Type B pancreatic cell (in vitro differentiated cells): ENCODE measurements around the gene COL8A2. TPM values are rescaled to one million over a fixed set of nuclear protein-coding genes. Genes with fewer than 3 reads are reported as not detected.

Experiments
- DNase-seq: peaks from one replicate; pipeline ENCODE4 v3.0.0; 2021; ENCODE audit warnings: mixed read lengths; ENCODE audit not compliant: unreplicated experiment; ENCODE audit errors: extremely low spot score
- H3K27ac Mint-ChIP-seq: 2 replicates; pipeline ENCODE4 v1.8.0; 2021; ENCODE audit warnings: mild to moderate bottlenecking, mixed read lengths
- H3K27me3 Mint-ChIP-seq: 2 replicates; pipeline ENCODE4 v1.8.0; 2021; ENCODE audit warnings: mixed read lengths
- H3K36me3 Mint-ChIP-seq: 2 replicates; pipeline ENCODE4 v1.8.0; 2021; ENCODE audit warnings: mixed read lengths
- H3K4me1 Mint-ChIP-seq: one replicate; pipeline ENCODE4 v1.8.0; 2021; ENCODE audit warnings: mixed read lengths; ENCODE audit not compliant: unreplicated experiment
- H3K4me3 Mint-ChIP-seq: 2 replicates; pipeline ENCODE4 v1.8.0; 2021; ENCODE audit warnings: mild to moderate bottlenecking, mixed read lengths
- H3K9me3 Mint-ChIP-seq: 2 replicates; pipeline ENCODE4 v1.8.0; 2021; ENCODE audit warnings: mixed read lengths
- CTCF ChIP-seq: fragments of 200-600 bp; sonication (generic); conservative IDR thresholded peaks from 2 replicates; pipeline ENCODE4 v1.5.0; 2021; ENCODE audit warnings: antibody characterized with exemption, mild to moderate bottlenecking
- total RNA-seq: library from RNA; stranded (reverse); gene quantifications from 2 replicates; pipeline ENCODE4 v1.2.1, GENCODE V29; 2021; ENCODE audit warnings: low replicate concordance

Gene COL8A2
- total RNA-seq, 1 donor from 2014 or later: 2.5 TPM

DNA sequence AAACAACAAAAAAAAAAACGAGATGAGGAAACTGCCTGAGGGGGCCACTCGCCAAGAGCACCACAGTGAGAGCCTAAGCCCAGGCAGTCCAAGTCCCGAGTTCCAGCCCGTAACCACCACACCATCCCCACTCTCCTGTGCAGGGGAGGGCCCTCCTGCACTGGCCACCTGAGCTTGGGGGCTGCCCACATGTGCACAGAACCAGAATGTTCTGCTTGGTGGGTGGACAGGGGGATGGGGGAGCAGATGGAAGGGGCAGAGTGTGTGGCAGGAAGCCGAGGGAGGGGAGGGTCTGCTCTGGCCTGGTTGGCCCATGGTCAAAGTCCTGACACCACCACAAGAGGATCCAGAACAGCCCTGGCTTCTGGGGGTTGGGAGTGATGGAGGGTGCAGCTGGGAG is 18.8 kb downstream of the COL8A2 start:
- H3K36me3 Mint-ChIP-seq: no peaks in the 10 kb centered on the region

GRCh38 chr1:36101546-36101945 is 23.5 kb downstream of the COL8A2 start:
- Mint-ChIP-seq H3K27me3 (no peaks in the 10 kb centered on the region), H3K36me3 (no peaks in the 10 kb centered on the region), H3K4me1 (peaks cover 2% of the 10 kb centered on the region), H3K9me3 (no peaks in the 10 kb centered on the region), H3K27ac (no peak overlapping the region), H3K4me3 (no peak overlapping the region)
- TF ChIP-seq CTCF: no peak
- DNase-seq: no peak

More for the DNA sequence above, 18.8 kb downstream of the COL8A2 start:
- Mint-ChIP-seq H3K27ac (no peak overlapping the region), H3K9me3 (no peaks in the 10 kb centered on the region), H3K27me3 (no peaks in the 10 kb centered on the region), H3K4me3 (no peak overlapping the region), H3K4me1 (peaks cover 13% of the 10 kb centered on the region)
- TF ChIP-seq CTCF: no peak
- no peak for DNase-seq

- H3K4me1 Mint-ChIP-seq: peaks cover 5% of the 10 kb centered on the region
- H3K27ac Mint-ChIP-seq: no peak overlapping the region
- no peaks in the 10 kb centered on the region for H3K9me3 Mint-ChIP-seq
- H3K27me3 Mint-ChIP-seq: no peaks in the 10 kb centered on the region
- H3K36me3 Mint-ChIP-seq: no peaks in the 10 kb centered on the region
- DNase-seq: no peak
- H3K4me3 Mint-ChIP-seq: no peak overlapping the region
- no peak for TF ChIP-seq CTCF
Measured at GRCh38 chr1:36100376-36100775, 24.6 kb downstream of the COL8A2 start.

DNA sequence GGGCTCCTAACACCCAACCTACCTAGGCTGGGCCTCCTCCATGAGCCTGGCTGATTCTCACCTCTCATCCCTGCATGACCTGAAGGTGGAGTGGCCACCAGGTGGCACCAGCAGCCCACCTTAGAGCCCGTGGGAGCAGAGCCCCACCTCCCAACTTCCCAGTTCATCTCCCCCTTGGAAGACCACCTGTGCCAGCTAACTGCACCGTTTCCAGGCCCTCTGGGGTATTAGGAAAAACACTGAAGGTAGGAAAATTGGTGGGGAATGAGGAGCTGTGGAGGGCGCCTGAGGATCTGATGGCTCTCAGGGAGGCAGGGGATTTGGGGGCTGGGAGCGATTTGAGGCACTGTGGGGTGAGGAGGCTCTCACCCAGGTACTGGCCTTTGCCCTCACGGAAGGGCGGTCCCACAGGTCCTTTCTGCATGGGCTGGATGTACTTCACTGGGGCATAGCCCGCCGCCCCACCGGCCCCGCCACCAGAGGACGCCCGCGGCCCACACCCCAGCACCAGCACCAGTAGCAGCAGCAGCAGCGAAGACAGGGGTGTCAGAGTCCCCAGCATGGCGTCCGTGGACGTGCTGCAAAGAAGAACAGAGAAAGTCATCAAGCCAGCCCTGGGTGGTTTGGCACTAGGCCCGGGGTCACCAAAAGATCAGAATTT is 25.2 kb downstream of the COL8A2 start:
- peak; percentile 85 for DNase-seq
- peak; percentile 95 for TF ChIP-seq CTCF
- H3K27me3 Mint-ChIP-seq: no peaks in the 10 kb centered on the region
- H3K9me3 Mint-ChIP-seq: no peaks in the 10 kb centered on the region
- H3K4me1 Mint-ChIP-seq: peaks cover 5% of the 10 kb centered on the region
- no peak overlapping the region for H3K27ac Mint-ChIP-seq
- no peak overlapping the region for H3K4me3 Mint-ChIP-seq
- H3K36me3 Mint-ChIP-seq: no peaks in the 10 kb centered on the region

DNA sequence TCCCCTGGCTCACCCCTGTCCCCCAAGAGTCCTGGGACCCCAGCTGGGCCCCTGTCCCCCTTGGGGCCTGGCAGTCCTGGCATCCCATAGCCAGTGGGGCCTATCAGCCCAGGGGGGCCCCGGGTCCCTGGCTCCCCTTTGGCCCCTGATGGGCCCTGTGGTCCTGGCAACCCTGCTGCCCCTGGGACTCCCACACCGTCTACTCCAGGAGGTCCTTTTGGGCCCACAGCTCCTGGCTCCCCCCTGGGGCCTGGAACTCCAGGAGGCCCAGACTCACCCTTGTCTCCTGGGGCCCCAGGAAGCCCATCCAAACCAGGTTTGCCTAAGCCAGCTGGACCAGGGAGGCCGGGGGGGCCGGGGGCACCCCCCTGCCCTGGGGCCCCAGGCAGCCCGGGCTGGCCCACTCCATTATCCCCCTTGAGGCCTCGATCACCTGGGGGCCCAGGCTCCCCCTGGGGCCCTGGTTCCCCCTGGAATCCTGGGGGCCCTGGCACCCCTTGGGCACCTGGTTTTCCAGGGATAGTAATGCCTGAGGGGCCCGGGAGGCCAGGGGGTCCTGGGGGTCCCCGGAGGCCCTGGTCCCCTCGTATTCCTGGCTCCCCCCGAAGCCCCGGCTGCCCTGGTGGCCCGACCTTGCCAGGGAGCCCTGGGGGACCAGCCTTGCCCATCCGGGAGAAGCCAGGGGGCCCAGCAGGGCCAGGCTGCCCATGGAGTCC is 26.2 kb downstream of the COL8A2 start:
- Mint-ChIP-seq H3K27ac (no peak overlapping the region), H3K4me1 (peaks cover 5% of the 10 kb centered on the region), H3K36me3 (no peaks in the 10 kb centered on the region), H3K27me3 (no peaks in the 10 kb centered on the region), H3K4me3 (no peak overlapping the region), H3K9me3 (no peaks in the 10 kb centered on the region)
- no peak for TF ChIP-seq CTCF
- DNase-seq: no peak
